OCI-LY3 (cell line): Measurements from ENCODE around the gene SH3BGRL.
"Not testable (repeated sequence)": the region's sequence is repeated elsewhere in the genome, so short reads cannot be mapped to it uniquely, and the experiment has no call there.

Source experiments
- H2AFZ ChIP-seq: fragments of 200-600, 300-600 bp; shearing (Covaris generic); 2 replicates; pipeline ENCODE4 v1.6.0; 2014; ENCODE audit warnings: antibody characterized with exemption, low read depth, low read length
- H3K27ac ChIP-seq: fragments of 200-600, 300-600 bp; sonication (generic); 2 replicates; pipeline ENCODE4 v1.5.1; 2014; ENCODE audit warnings: mild to moderate bottlenecking, low read length, moderate library complexity, mixed read lengths
- H3K27me3 ChIP-seq: fragments of 200-600, 300-600 bp; sonication (generic); 2 replicates; pipeline ENCODE4 v1.6.1; 2014; ENCODE audit warnings: low read depth, low read length, mixed read lengths
- H3K36me3 ChIP-seq: fragments of 200-600, 300-600 bp; sonication (generic); replicated peaks from 2 replicates; pipeline ENCODE3; 2014; ENCODE audit warnings: low read depth, low read length, mixed read lengths
- H3K4me1 ChIP-seq: fragments of 300-600, 200-600 bp; sonication (generic); 2 replicates; pipeline ENCODE4 v1.6.1; 2014; ENCODE audit warnings: low read length, mixed read lengths
- H3K4me2 ChIP-seq: fragments of 200-600, 300-600 bp; sonication (generic); 2 replicates; pipeline ENCODE4 v1.6.1; 2014; ENCODE audit warnings: low read length, mixed read lengths
- H3K4me3 ChIP-seq: fragments of 300-600, 200-600 bp; sonication (generic); 2 replicates; pipeline ENCODE4 v1.5.1; 2014; ENCODE audit warnings: antibody characterized with exemption, mild to moderate bottlenecking, low read length, moderate library complexity
- H3K79me2 ChIP-seq: fragments of 300-600, 200-600 bp; shearing (Covaris generic); 2 replicates; pipeline ENCODE4 v1.6.1; 2014; ENCODE audit warnings: mild to moderate bottlenecking, low read length, mixed read lengths
- H3K9ac ChIP-seq: fragments of 300-600, 200-600 bp; shearing (Covaris generic); 2 replicates; pipeline ENCODE4 v1.6.0; 2014; ENCODE audit warnings: mild to moderate bottlenecking, low read length, moderate library complexity
- H3K9me3 ChIP-seq: fragments of 200-600, 300-600 bp; shearing (Covaris generic); 2 replicates; pipeline ENCODE4 v1.6.1; 2014; ENCODE audit warnings: low read length, mixed read lengths; ENCODE audit not compliant: insufficient read depth
- H4K20me1 ChIP-seq: fragments of 200-600, 300-600 bp; sonication (generic); 2 replicates; pipeline ENCODE4 v1.6.1; 2016; ENCODE audit warnings: low read length, mixed read lengths; ENCODE audit not compliant: insufficient read depth
- EZH2phosphoT487 ChIP-seq: fragments of 200-600 bp; shearing (Covaris generic); IDR thresholded peaks from 2 replicates; pipeline ENCODE4 v1.6.1; 2018; ENCODE audit warnings: antibody characterized with exemption, mixed run types, low read depth
- TF ChIP-seq, protein P1 (sequence below): fragments of 200-600, 300-600 bp; sonication (generic); IDR thresholded peaks from 2 replicates; pipeline ENCODE4 v1.5.1; 2014; ENCODE audit warnings: antibody characterized with exemption, low read length, low read depth

SH3BGRL gene

DNA sequence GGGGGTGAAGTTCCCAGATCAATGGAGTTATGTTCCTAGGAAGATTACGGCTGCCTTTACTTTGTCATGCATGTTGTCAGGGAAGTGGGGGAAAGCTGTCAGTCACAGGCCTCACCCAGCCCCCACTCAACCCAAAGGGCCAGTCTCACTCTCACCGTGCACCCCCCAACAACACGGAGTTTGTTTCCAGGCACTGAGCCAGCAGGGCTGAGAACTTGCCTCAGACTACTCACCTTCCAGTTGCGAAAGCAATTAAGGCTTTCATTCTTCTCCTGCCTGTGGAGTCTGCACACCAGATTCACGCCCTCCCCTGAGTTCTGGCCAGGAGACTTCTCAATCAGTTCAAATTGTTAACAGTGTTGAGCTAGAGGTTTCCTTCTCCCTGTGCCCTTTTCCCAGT, 114.3 kb downstream of the SH3BGRL start:
- no peak for TF ChIP-seq EZH2phosphoT487
- TF ChIP-seq, protein P1, sequence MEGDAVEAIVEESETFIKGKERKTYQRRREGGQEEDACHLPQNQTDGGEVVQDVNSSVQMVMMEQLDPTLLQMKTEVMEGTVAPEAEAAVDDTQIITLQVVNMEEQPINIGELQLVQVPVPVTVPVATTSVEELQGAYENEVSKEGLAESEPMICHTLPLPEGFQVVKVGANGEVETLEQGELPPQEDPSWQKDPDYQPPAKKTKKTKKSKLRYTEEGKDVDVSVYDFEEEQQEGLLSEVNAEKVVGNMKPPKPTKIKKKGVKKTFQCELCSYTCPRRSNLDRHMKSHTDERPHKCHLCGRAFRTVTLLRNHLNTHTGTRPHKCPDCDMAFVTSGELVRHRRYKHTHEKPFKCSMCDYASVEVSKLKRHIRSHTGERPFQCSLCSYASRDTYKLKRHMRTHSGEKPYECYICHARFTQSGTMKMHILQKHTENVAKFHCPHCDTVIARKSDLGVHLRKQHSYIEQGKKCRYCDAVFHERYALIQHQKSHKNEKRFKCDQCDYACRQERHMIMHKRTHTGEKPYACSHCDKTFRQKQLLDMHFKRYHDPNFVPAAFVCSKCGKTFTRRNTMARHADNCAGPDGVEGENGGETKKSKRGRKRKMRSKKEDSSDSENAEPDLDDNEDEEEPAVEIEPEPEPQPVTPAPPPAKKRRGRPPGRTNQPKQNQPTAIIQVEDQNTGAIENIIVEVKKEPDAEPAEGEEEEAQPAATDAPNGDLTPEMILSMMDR: no peak

GRCh38 chrX:81331653-81332052, 129.8 kb downstream of the SH3BGRL start:
- H3K36me3 ChIP-seq, H2AFZ ChIP-seq, H3K9me3 ChIP-seq, H3K9ac ChIP-seq, H3K4me2 ChIP-seq, H4K20me1 ChIP-seq, H3K27ac ChIP-seq, H3K4me1 ChIP-seq, H3K4me3 ChIP-seq, H3K27me3 ChIP-seq, H3K79me2 ChIP-seq: not testable (repeated sequence)

More for the DNA sequence above, 114.3 kb downstream of the SH3BGRL start:
- Histone ChIP-seq H3K4me1 (no peaks in the 10 kb centered on the region), H2AFZ (no peak overlapping the region), H3K9ac (no peak overlapping the region), H3K27me3 (no peaks in the 10 kb centered on the region), H3K36me3 (no peaks in the 10 kb centered on the region), H4K20me1 (no peaks in the 10 kb centered on the region), H3K9me3 (no peaks in the 10 kb centered on the region), H3K79me2 (no peaks in the 10 kb centered on the region), H3K27ac (no peak overlapping the region), H3K4me2 (no peak overlapping the region), H3K4me3 (no peak overlapping the region)

DNA sequence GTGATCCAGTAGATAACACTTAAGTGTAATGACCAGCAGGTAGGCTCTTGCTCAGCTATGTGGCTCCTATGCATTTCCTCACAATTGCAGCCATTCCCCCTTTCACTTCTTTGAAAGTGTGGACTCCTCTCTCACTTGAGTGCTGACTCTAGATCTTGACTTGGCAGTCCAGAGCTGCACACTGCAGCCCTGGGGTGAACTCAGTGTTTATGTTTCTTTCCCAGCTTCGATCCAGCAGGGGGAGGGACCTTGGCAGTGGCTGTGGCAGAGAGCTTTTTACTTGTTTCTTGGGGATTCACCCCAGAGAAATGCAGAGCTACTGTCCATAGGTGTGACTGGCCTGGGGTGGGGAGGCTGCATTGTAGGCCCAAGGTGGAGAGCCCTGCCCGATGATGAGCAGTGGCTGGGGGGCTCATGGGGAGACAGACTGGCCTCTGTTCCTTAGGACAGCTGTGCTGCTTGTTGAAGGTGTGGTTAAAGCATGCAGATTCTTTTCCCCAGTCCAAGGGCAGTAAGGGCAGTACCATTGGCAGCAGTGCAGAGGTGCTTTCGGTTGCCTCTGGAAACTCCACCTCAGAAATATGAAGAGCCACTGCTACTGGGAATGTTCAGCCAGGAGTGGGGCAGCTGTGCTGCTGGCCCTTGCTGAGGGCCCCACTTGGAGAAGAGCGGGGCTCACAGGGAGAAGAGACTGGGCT, 134.7 kb downstream of the SH3BGRL start:
- no peak overlapping the region for H3K4me2 ChIP-seq
- H3K9ac ChIP-seq: no peak overlapping the region
- no peaks in the 10 kb centered on the region for H3K9me3 ChIP-seq
- TF ChIP-seq, protein P1: no peak
- TF ChIP-seq EZH2phosphoT487: no peak
- H3K27me3 ChIP-seq: no peaks in the 10 kb centered on the region
- no peak overlapping the region for H3K4me3 ChIP-seq
- no peaks in the 10 kb centered on the region for H3K4me1 ChIP-seq
- H3K36me3 ChIP-seq: no peaks in the 10 kb centered on the region
- H2AFZ ChIP-seq: no peak overlapping the region
- H3K79me2 ChIP-seq: no peaks in the 10 kb centered on the region
- H4K20me1 ChIP-seq: no peaks in the 10 kb centered on the region
- no peak overlapping the region for H3K27ac ChIP-seq

DNA sequence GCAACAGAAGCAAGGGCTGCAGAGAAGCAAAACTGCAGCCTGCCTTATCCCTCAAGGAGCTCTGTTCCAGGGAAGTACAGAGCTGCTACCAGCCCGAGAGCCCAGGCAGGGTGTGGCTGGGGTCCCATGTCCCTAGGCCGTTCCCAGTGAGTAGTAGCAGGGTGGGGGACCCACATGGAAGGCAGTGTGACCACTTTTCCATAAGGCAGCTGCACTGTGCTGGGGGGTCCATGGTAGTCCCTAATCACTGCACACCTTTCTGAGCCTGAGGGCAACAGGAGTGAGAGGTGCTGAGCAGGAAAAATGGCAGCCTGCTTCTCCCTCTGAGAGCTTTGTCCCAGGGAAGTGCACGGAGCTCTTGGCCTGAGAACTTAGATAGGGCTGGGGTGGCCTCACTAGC, 135.9 kb downstream of the SH3BGRL start:
- Histone ChIP-seq H3K9me3 (no peaks in the 10 kb centered on the region), H3K4me1 (no peaks in the 10 kb centered on the region), H3K27ac (no peak overlapping the region), H3K79me2 (no peaks in the 10 kb centered on the region), H3K36me3 (no peaks in the 10 kb centered on the region), H3K27me3 (no peaks in the 10 kb centered on the region), H3K9ac (no peak overlapping the region), H3K4me3 (no peak overlapping the region), H4K20me1 (no peaks in the 10 kb centered on the region), H3K4me2 (no peak overlapping the region), H2AFZ (no peak overlapping the region)
- no peak for TF ChIP-seq EZH2phosphoT487
- TF ChIP-seq, protein P1: no peak
